ENCODE measurements around the gene CDC23.

Gene CDC23

GRCh38 chr5:138141734-138142133, 71.4 kb downstream of the CDC23 start:
- DNase-seq (ENCODE audit: low read depth in 2 of 2, low spot score in 1 of 2): no peak

DNA sequence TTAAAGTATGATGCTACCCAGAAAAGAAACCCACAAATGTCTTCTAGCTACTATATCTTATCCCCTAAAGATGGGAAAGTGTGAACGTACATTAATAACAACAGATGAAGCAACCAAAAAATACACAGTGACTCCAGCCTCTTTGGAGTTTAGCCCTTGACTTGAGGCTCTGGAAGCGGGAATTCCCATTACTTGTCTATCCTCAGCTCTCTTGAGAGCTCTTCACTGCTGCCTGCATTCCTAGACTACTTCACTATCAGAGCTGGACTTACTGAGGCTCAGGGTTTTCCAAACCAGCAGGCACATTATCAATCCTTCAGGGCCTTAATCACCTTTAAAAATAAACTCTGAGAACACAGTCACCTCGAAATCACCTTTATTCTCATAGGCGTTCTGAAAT, 72.9 kb downstream of the CDC23 start:
- DNase-seq (ENCODE audit: low read depth in 2 of 2, low spot score in 1 of 2): no peak

GRCh38 chr5:138139781-138140090, 73.4 kb downstream of the CDC23 start:
- DNase-seq (ENCODE audit: low read depth in 2 of 2, low spot score in 1 of 2): no peak

- no peak for DNase-seq (ENCODE audit: low read depth in 2 of 2, low spot score in 1 of 2)
Observed at GRCh38 chr5:138138949-138139780, 74.0 kb downstream of the CDC23 start, which contains the start of gene NME5. NME5 (minus strand) TSS chr5:138139428; CDS start chr5:138138780, 648 bp downstream.
